ENCODE measurements around the gene PARP1.
"Not testable (repeated sequence)": the region's sequence is repeated elsewhere in the genome, so short reads cannot be mapped to it uniquely, and the experiment has no call there.

PARP1 gene

DNA sequence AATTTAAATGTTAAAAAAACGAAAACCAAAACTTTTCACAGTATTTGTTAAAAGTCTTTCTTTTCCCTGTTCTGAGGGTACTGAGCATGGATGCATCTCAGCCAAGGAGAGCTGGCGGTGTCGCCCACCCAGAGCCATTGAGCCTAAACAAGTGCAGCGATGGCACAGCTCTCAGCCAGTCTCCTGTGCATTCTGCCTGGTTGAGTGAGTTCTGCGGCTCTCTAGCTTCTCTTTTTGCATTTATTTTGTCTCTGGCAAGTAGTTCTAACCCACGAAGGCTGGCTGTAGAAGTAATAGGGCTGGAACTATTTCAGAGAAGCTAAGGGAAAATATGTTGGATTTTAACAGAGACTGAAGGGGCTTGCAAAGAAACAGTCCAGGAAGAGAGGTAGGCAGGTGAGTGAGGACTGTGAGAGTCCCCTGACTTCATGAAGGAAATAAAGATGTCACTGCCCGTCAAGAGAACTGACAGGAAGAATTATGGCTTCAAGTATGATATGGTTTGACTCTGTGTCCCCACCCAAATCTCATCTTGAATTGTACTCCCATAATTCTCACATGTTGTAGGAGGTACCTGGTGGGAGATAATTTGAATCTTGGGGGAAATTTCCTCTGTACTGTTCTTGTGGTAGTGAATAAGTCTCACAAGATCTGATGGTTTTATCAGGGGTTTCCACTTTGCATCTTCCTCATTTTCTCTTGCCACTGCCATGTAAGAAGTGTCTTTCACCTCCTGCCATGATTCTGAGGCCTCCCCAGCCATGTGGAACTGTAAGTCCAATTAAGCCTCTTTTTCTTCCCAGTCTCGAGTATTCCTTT, 63.2 kb downstream of the PARP1 start:
- no peak for DNase-seq

GRCh38 chr1:226342656-226343055, 65.2 kb downstream of the PARP1 start:
- no peak for DNase-seq

DNA sequence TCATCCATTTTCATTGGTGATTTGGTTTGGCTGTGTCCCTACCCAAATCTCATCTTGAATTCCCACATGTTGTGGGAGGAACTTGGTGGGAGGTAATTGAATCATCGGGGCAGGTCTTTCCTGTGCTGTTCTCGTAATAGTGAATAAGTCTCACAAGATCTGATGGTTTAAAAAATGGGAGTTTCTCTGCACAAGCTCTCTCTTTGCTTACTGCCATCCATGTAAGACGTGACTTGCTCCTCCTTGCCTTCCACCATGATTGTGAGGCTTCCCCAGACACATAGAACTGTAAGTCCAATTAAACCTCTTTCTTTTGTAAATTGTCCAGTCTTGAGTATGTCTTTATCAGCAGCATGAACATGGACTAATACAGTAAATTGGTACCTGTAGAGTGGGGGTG, 67.8 kb downstream of the PARP1 start:
- not testable (repeated sequence) for DNase-seq

GRCh38 chr1:226337276-226337875, 70.5 kb downstream of the PARP1 start:
- no peak for DNase-seq

DNA sequence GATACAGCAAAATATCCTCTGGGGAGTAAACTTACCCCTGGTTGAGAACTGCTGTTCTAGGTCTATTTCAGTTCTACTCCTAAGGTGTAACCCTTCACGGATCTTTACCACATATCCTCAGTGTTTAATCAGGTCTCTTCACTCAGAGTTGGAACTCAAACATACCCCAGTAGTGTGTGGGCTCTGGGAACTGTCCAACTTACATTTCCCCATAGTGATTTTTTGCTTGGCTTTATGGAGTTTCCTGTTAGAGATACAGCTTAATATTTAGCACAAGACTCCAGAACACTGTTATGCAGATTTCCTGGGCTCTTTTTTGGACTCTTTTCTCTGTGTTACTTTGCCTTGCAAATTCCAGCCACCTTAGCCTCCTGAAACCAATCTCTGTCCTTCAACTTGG, 72.2 kb downstream of the PARP1 start:
- no peak for DNase-seq

DNA sequence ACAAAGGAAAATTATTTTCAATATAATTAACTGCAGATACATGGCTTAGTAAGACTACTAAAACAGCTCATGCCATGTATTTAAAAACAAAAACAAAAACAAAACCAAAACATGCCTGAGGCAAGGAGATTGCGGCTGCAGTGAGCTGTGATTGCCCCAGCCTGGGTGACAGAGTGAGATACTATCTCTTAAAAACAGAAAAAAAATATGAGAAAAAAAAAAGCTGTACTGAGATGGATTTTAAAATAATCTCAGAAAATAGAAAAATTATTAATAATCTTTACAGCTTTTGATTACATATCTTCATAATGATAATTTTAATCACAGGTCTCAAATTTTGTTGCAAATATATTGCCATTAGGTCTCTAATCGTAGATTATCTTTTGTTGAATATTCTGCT, 74.9 kb downstream of the PARP1 start:
- no peak for DNase-seq

GRCh38 chr1:226329237-226329636, 78.7 kb downstream of the PARP1 start:
- no peak for DNase-seq

GRCh38 chr1:226327761-226328162, 80.1 kb downstream of the PARP1 start:
- DNase-seq, result no peak

DNA sequence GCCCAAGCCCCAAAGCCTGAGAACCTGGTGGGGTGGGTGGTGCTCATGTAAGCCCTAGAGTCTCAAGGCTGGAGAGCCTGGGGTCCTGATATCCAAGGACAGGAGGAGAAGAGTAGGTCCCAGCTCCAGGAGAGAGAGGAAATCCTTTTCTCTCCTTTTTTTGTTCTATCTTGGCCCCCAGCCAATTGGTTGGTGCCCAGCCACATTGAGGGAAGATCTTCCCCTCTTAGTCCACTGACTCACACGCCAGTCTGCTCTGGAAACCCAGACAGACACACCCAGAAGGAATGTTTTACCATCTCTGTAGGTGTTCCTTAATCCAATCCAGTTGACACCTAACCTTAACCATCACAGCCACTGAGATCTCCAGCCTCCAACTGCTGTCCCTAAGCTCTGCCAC, 82.7 kb downstream of the PARP1 start:
- DNase-seq, result no peak

GRCh38 chr1:226324479-226324878, 83.4 kb downstream of the PARP1 start:
- DNase-seq, result no peak

- DNase-seq, result no peak
These were observed 84.9 kb downstream of the PARP1 start for GRCh38 chr1:226322986-226323385.

DNA sequence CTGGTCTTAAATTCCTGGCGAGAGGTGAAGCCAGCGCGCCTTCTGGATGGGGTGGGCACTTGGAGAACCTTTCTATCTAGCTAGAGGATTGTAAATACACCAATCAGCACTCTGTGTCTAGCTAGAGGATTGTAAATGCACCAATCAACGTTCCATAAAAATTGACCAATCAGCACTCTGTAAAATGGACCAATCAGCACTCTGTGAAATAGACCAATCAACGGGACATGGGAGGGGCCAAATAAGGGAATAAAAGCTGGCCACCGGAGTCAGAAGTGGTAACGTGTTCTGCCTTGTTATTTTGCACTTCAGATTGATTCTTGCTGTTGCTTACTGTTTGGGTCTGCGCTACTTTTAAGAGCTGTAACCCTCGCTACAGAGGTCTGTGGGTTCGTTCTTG, 87.0 kb downstream of the PARP1 start:
- no peak for DNase-seq

- no peak for DNase-seq
These were observed 89.4 kb downstream of the PARP1 start for GRCh38 chr1:226318471-226318870.

- DNase-seq, result no peak
These were observed 93.8 kb downstream of the PARP1 start for GRCh38 chr1:226314055-226314454.

GRCh38 chr1:226312065-226312464, 95.8 kb downstream of the PARP1 start:
- no peak for DNase-seq

GRCh38 chr1:226311376-226311775, 96.5 kb downstream of the PARP1 start:
- DNase-seq, result no peak
